K562 (cell line): ENCODE measurements around the gene MAN1A1. TPM values are rescaled to one million over a fixed set of nuclear protein-coding genes. Genes with fewer than 3 reads are reported as not detected.

Experiments used
- GTF2A2 ChIP-seq: IDR thresholded peaks from 2 replicates; pipeline ENCODE4 v1.6.1; 2016; ENCODE audit warnings: mild to moderate bottlenecking, missing genetic modification characterization, missing compliant biosample characterization
- ZNF75A ChIP-seq: fragments of 450-650 bp; formaldehyde crosslinking; IDR thresholded peaks from 2 replicates; pipeline ENCODE4 v1.4.0; 2020; ENCODE audit warnings: mild to moderate bottlenecking
- polyA plus RNA-seq, 8 experiments: library from polyadenylated mRNA; depleted of rRNA in 4 of 8; stranded (reverse) in 5 of 8; unstranded in 3 of 8; fragments of >200 nt; fragmentation: Nextera tagmentation in 2 of 8; fragmentation: Illumina TruSeq in 1 of 8; extraction: Ambion mirVana in 2 of 8; extraction: Trizol in 1 of 8; gene quantifications; 2 replicates each; pipeline versions ENCODE4 v1.2.1 to v1.2.3, GENCODE V29; 2011 to 2014; ENCODE audit warnings: inconsistent platforms in 1 of 8, missing spikeins in 1 of 8
- total RNA-seq, 7 experiments: library from RNA; depleted of rRNA in 6 of 7; stranded (reverse); fragments of >200 nt in 6 of 7; fragmentation: Illumina TruSeq in 2 of 7; extraction: Trizol in 2 of 7; gene quantifications; 2 replicates each; pipeline versions ENCODE4 v1.2.1 to v1.2.3, GENCODE V29; 2011 to 2021; ENCODE audit warnings: low replicate concordance in 1 of 7
- TF ChIP-seq, protein P1 (sequence below): fragments of 450-650 bp; IDR thresholded peaks from 2 replicates; pipeline ENCODE4 v1.6.1; 2016
- TF ChIP-seq, protein P2 (sequence below): fragments of 450-650 bp; IDR thresholded peaks from 2 replicates; pipeline ENCODE4 v1.6.1; 2018; ENCODE audit not compliant: partially characterized antibody
- TF ChIP-seq, protein P3 (sequence below): fragments of 450-650 bp; formaldehyde crosslinking; conservative IDR thresholded peaks from 2 replicates; pipeline ENCODE4 v1.4.0; 2022; ENCODE audit warnings: mild to moderate bottlenecking, missing genetic modification characterization

Gene MAN1A1
- total and polyA plus RNA-seq, 9 of the 15 experiments (the other 6 are each of a cell fraction or from before 2014, with no cell fraction given) = 24.5 to 78.4 (median 59.7) TPM

DNA sequence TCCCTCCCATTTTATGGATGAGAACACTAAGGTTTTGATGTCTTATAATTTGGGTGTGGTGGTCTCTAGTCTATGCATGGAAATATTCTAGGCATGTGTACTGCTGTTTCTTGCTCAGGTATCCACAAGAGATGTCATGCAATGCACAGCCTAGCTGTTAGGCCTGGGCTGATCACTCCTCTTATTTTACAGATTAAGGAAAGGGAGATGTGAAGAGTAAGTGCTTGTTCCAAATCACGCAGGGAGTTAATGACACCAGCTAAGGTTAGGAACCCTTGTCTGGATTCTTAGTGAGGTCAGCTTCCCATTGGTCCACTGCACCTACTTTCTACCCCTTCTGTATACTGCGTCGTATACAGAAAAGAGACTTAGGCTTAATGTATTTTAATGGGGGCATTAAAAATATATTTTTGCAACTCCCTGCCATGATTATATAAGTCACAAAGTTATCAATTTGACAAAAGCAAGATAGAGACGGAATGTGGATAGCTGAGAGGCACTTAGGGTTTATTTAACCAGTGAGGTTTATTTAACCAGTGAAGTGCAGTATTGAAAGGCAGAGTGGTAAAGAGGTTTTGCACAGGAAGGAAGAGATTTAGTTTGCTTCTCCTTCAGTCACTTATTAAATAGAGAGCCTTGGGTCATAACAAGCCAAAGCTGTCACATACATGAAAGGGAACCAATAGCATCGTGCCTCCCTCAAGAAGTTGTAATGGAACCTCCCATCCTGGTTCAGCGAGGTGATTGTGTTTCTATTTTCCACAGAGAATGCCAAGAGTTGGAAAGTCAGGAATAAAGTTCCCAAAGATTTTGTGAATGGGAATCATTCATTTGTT, 176.1 kb downstream of the MAN1A1 start (continued):
- TF ChIP-seq, protein P1, sequence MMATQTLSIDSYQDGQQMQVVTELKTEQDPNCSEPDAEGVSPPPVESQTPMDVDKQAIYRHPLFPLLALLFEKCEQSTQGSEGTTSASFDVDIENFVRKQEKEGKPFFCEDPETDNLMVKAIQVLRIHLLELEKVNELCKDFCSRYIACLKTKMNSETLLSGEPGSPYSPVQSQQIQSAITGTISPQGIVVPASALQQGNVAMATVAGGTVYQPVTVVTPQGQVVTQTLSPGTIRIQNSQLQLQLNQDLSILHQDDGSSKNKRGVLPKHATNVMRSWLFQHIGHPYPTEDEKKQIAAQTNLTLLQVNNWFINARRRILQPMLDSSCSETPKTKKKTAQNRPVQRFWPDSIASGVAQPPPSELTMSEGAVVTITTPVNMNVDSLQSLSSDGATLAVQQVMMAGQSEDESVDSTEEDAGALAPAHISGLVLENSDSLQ = peak; percentile 37; the same call in 1 of the 2 replicates
- TF ChIP-seq, protein P2, sequence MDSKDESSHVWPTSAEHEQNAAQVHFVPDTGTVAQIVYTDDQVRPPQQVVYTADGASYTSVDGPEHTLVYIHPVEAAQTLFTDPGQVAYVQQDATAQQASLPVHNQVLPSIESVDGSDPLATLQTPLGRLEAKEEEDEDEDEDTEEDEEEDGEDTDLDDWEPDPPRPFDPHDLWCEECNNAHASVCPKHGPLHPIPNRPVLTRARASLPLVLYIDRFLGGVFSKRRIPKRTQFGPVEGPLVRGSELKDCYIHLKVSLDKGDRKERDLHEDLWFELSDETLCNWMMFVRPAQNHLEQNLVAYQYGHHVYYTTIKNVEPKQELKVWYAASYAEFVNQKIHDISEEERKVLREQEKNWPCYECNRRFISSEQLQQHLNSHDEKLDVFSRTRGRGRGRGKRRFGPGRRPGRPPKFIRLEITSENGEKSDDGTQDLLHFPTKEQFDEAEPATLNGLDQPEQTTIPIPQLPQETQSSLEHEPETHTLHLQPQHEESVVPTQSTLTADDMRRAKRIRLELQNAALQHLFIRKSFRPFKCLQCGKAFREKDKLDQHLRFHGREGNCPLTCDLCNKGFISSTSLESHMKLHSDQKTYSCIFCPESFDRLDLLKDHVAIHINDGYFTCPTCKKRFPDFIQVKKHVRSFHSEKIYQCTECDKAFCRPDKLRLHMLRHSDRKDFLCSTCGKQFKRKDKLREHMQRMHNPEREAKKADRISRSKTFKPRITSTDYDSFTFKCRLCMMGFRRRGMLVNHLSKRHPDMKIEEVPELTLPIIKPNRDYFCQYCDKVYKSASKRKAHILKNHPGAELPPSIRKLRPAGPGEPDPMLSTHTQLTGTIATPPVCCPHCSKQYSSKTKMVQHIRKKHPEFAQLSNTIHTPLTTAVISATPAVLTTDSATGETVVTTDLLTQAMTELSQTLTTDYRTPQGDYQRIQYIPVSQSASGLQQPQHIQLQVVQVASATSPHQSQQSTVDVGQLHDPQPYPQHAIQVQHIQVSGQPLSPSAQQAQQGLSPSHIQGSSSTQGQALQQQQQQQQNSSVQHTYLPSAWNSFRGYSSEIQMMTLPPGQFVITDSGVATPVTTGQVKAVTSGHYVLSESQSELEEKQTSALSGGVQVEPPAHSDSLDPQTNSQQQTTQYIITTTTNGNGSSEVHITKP = peak; percentile 84
- TF ChIP-seq ZNF75A = no peak
- no peak for TF ChIP-seq GTF2A2 (tag)
- TF ChIP-seq, protein P3, sequence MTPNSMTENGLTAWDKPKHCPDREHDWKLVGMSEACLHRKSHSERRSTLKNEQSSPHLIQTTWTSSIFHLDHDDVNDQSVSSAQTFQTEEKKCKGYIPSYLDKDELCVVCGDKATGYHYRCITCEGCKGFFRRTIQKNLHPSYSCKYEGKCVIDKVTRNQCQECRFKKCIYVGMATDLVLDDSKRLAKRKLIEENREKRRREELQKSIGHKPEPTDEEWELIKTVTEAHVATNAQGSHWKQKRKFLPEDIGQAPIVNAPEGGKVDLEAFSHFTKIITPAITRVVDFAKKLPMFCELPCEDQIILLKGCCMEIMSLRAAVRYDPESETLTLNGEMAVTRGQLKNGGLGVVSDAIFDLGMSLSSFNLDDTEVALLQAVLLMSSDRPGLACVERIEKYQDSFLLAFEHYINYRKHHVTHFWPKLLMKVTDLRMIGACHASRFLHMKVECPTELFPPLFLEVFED = no peak
